ENCODE measurements around the gene TOMM22.

The TOMM22 gene

GRCh38 chr22:38729946-38730345, 48.2 kb downstream of the TOMM22 start:
- no peak for DNase-seq (ENCODE audit: low read depth)

GRCh38 chr22:38730411-38730871, 48.7 kb downstream of the TOMM22 start:
- no peak overlapping the region for H3K4me3 ChIP-seq (ENCODE audit: low read depth, low read length)
- no peak for DNase-seq (ENCODE audit: low read depth)

More at GRCh38 chr22:38729946-38730345, 48.2 kb downstream of the TOMM22 start:
- H3K4me3 ChIP-seq (ENCODE audit: low read depth, low read length): no peak overlapping the region

GRCh38 chr22:38731703-38732161, 50.0 kb downstream of the TOMM22 start:
- no peak overlapping the region for H3K4me3 ChIP-seq (ENCODE audit: low read depth, low read length)
- no peak for DNase-seq (ENCODE audit: low read depth)

- no peak for DNase-seq (ENCODE audit: low read depth)
- H3K4me3 ChIP-seq (ENCODE audit: low read depth, low read length): no peak overlapping the region
These were observed 50.6 kb downstream of the TOMM22 start for GRCh38 chr22:38732251-38732815.

- DNase-seq (ENCODE audit: low read depth): no peak
- no peak overlapping the region for H3K4me3 ChIP-seq (ENCODE audit: low read depth, low read length)
These were observed 51.6 kb downstream of the TOMM22 start for GRCh38 chr22:38733329-38733723.

- no peak for DNase-seq (ENCODE audit: low read depth)
- no peak overlapping the region for H3K4me3 ChIP-seq (ENCODE audit: low read depth, low read length)
These were observed 52.1 kb downstream of the TOMM22 start for GRCh38 chr22:38733724-38734381.

- DNase-seq (ENCODE audit: low read depth): no peak
- no peak overlapping the region for H3K4me3 ChIP-seq (ENCODE audit: low read depth, low read length)
These were observed 52.8 kb downstream of the TOMM22 start for GRCh38 chr22:38734421-38735100.

Measured in skeletal muscle cell (primary cell).